Adrenal gland (tissue), 5 donors: ENCODE measurements around the gene SYNPO2L.
"Not testable (repeated sequence)": the region's sequence is repeated elsewhere in the genome, so short reads cannot be mapped to it uniquely, and the experiment has no call there.

Experiments used
- CTCF ChIP-seq, 6 experiments: fragments of 450-650 bp in 4 of 6; fragments of 200-600 bp in 2 of 6; sonication (generic) in 1 of 6; IDR thresholded peaks; 1 replicate in 5 of 6; 2 replicates in 1 of 6; pipeline versions ENCODE4 v1.5.1 to v1.8.0; 2016 to 2021; ENCODE audit warnings: antibody characterized with exemption in 6 of 6, mild to moderate bottlenecking in 2 of 6, moderate library complexity in 1 of 6
- POLR2A ChIP-seq, 2 donors: fragments of 450-650 bp; IDR thresholded peaks; one replicate each; pipeline ENCODE4 v1.6.1; 2017; ENCODE audit warnings: antibody characterized with exemption in 2 of 2, mild to moderate bottlenecking in 2 of 2, moderate library complexity in 1 of 2
- donor health status: DM: no; HTN: no; CAD: no.

- TF ChIP-seq CTCF, POLR2A (IDR thresholded peaks at IDR 0.05): not testable (repeated sequence)
Measured at GRCh38 chr10:73620974-73621373, 34.9 kb downstream of the SYNPO2L start.
